GM23248 (cell line): ENCODE data around the gene SPNS3.

Experiments
- EZH2 ChIP-seq: fragments of 200-600 bp; sonication (generic); IDR thresholded peaks from 2 replicates; pipeline ENCODE4 v1.6.1; 2018; ENCODE audit warnings: antibody characterized with exemption, mild to moderate bottlenecking; ENCODE audit not compliant: insufficient read depth, poor library complexity, severe bottlenecking
- EZH2phosphoT487 ChIP-seq: fragments of 200-600 bp; sonication (generic); IDR thresholded peaks from 2 replicates; pipeline ENCODE4 v1.6.1; 2018; ENCODE audit warnings: antibody characterized with exemption, moderate library complexity, mild to moderate bottlenecking, low read depth; ENCODE audit not compliant: insufficient read depth

GRCh38 chr17:4407851-4408250 lies 25.9 kb upstream of the SPNS3 start:
- TF ChIP-seq EZH2 (no peak), EZH2phosphoT487 (no peak)
